ENCODE measurements around the gene COL5A2. TPM values are rescaled to one million over a fixed set of nuclear protein-coding genes. Genes with fewer than 3 reads are reported as not detected.

The COL5A2 gene
- polyA plus RNA-seq, 1 donor from 2014 or later, result not detected

- Mint-ChIP-seq H3K9me3 (no peaks in the 10 kb centered on the region), H3K4me3 (no peak overlapping the region), H3K4me1 (peaks cover 0 to 2% (median 0%) of the 10 kb centered on the region in 3 donors), H3K27ac (no peak overlapping the region), H3K36me3 (no peaks in the 10 kb centered on the region), H3K27me3 (no peaks in the 10 kb centered on the region)
These were observed 133.7 kb downstream of the COL5A2 start for GRCh38 chr2:189045836-189046235.

GRCh38 chr2:189037518-189037917 lies 142.0 kb downstream of the COL5A2 start:
- Mint-ChIP-seq H3K27me3 (no peaks in the 10 kb centered on the region), H3K9me3 (no peaks in the 10 kb centered on the region), H3K4me3 (no peak overlapping the region), H3K27ac (no peak overlapping the region), H3K4me1 (no peaks in the 10 kb centered on the region), H3K36me3 (peaks cover 2% of the 10 kb centered on the region)

GRCh38 chr2:189024901-189025618 lies 154.5 kb downstream of the COL5A2 start:
- Mint-ChIP-seq H3K4me3 (peak overlapping the region in 1 of 4 donors; percentile 10), H3K4me1 (no peaks in the 10 kb centered on the region), H3K27ac (no peak overlapping the region), H3K9me3 (no peaks in the 10 kb centered on the region), H3K36me3 (no peaks in the 10 kb centered on the region), H3K27me3 (no peaks in the 10 kb centered on the region)

- Mint-ChIP-seq H3K36me3 (peaks cover 2% of the 10 kb centered on the region), H3K9me3 (no peaks in the 10 kb centered on the region), H3K4me3 (no peak overlapping the region), H3K27ac (peak overlapping the region in 1 of 3 donors; percentile 48), H3K27me3 (no peaks in the 10 kb centered on the region), H3K4me1 (no peaks in the 10 kb centered on the region)
These were observed 157.1 kb downstream of the COL5A2 start for GRCh38 chr2:189022492-189022891.

- Mint-ChIP-seq H3K27me3 (no peaks in the 10 kb centered on the region), H3K36me3 (peaks cover 3% of the 10 kb centered on the region), H3K9me3 (no peaks in the 10 kb centered on the region), H3K4me3 (no peak overlapping the region), H3K4me1 (no peaks in the 10 kb centered on the region), H3K27ac (peak overlapping the region in 1 of 3 donors; percentile 48)
These were observed 157.5 kb downstream of the COL5A2 start for GRCh38 chr2:189022053-189022481.

- Mint-ChIP-seq H3K36me3 (peaks cover 4% of the 10 kb centered on the region), H3K4me1 (no peaks in the 10 kb centered on the region), H3K27ac (no peak overlapping the region), H3K4me3 (no peak overlapping the region), H3K9me3 (no peaks in the 10 kb centered on the region), H3K27me3 (no peaks in the 10 kb centered on the region)
These were observed 159.4 kb downstream of the COL5A2 start for GRCh38 chr2:189020179-189020578.

- Mint-ChIP-seq H3K4me3 (no peak overlapping the region), H3K36me3 (peaks cover 4% of the 10 kb centered on the region), H3K27ac (no peak overlapping the region), H3K9me3 (no peaks in the 10 kb centered on the region), H3K4me1 (no peaks in the 10 kb centered on the region), H3K27me3 (no peaks in the 10 kb centered on the region)
These were observed 160.9 kb downstream of the COL5A2 start for GRCh38 chr2:189018631-189019030.

- H3K9me3 Mint-ChIP-seq, result no peaks in the 10 kb centered on the region
- H3K4me3 Mint-ChIP-seq, result no peak overlapping the region
- H3K4me1 Mint-ChIP-seq, result no peaks in the 10 kb centered on the region
- H3K36me3 Mint-ChIP-seq, result peaks cover 4% of the 10 kb centered on the region
- no peak overlapping the region for H3K27ac Mint-ChIP-seq
- H3K27me3 Mint-ChIP-seq, result no peaks in the 10 kb centered on the region
These were observed 163.2 kb downstream of the COL5A2 start for GRCh38 chr2:189016311-189016861.

GRCh38 chr2:189015359-189015758 lies 164.2 kb downstream of the COL5A2 start:
- no peaks in the 10 kb centered on the region for H3K27me3 Mint-ChIP-seq

GRCh38 chr2:189014449-189015138 lies 165.0 kb downstream of the COL5A2 start:
- H3K36me3 Mint-ChIP-seq, result peaks cover 2% of the 10 kb centered on the region
- no peaks in the 10 kb centered on the region for H3K4me1 Mint-ChIP-seq
- H3K4me3 Mint-ChIP-seq, result no peak overlapping the region
- no peaks in the 10 kb centered on the region for H3K27me3 Mint-ChIP-seq
- no peaks in the 10 kb centered on the region for H3K9me3 Mint-ChIP-seq
- H3K27ac Mint-ChIP-seq, result no peak overlapping the region

More at GRCh38 chr2:189015359-189015758, 164.2 kb downstream of the COL5A2 start:
- Mint-ChIP-seq H3K9me3 (no peaks in the 10 kb centered on the region), H3K4me3 (no peak overlapping the region), H3K36me3 (peaks cover 4% of the 10 kb centered on the region), H3K27ac (no peak overlapping the region), H3K4me1 (no peaks in the 10 kb centered on the region)

- Mint-ChIP-seq H3K27ac (no peak overlapping the region), H3K9me3 (no peaks in the 10 kb centered on the region), H3K36me3 (peaks cover 2% of the 10 kb centered on the region), H3K4me1 (no peaks in the 10 kb centered on the region), H3K4me3 (no peak overlapping the region), H3K27me3 (no peaks in the 10 kb centered on the region)
These were observed 165.7 kb downstream of the COL5A2 start for GRCh38 chr2:189013671-189014448.

GRCh38 chr2:189013031-189013430 lies 166.5 kb downstream of the COL5A2 start:
- H3K36me3 Mint-ChIP-seq, result peaks cover 2% of the 10 kb centered on the region
- H3K4me1 Mint-ChIP-seq, result no peaks in the 10 kb centered on the region
- H3K9me3 Mint-ChIP-seq, result no peaks in the 10 kb centered on the region
- H3K27ac Mint-ChIP-seq, result no peak overlapping the region
- no peak overlapping the region for H3K4me3 Mint-ChIP-seq
- no peaks in the 10 kb centered on the region for H3K27me3 Mint-ChIP-seq

GRCh38 chr2:189012351-189012750 lies 167.2 kb downstream of the COL5A2 start:
- no peak overlapping the region for H3K27ac Mint-ChIP-seq
- peaks cover 2% of the 10 kb centered on the region for H3K36me3 Mint-ChIP-seq
- H3K27me3 Mint-ChIP-seq, result no peaks in the 10 kb centered on the region
- H3K9me3 Mint-ChIP-seq, result no peaks in the 10 kb centered on the region
- no peak overlapping the region for H3K4me3 Mint-ChIP-seq
- no peaks in the 10 kb centered on the region for H3K4me1 Mint-ChIP-seq

GRCh38 chr2:189010536-189010935 lies 169.0 kb downstream of the COL5A2 start:
- H3K4me1 Mint-ChIP-seq, result no peaks in the 10 kb centered on the region
- no peak overlapping the region for H3K4me3 Mint-ChIP-seq
- H3K36me3 Mint-ChIP-seq, result no peaks in the 10 kb centered on the region
- no peak overlapping the region for H3K27ac Mint-ChIP-seq
- no peaks in the 10 kb centered on the region for H3K9me3 Mint-ChIP-seq
- no peaks in the 10 kb centered on the region for H3K27me3 Mint-ChIP-seq

All from IgD-negative memory B cell (primary cell).